Measurements from ENCODE around the gene ADA.
"Not testable (repeated sequence)": the region's sequence is repeated elsewhere in the genome, so short reads cannot be mapped to it uniquely, and the experiment has no call there.

DNA sequence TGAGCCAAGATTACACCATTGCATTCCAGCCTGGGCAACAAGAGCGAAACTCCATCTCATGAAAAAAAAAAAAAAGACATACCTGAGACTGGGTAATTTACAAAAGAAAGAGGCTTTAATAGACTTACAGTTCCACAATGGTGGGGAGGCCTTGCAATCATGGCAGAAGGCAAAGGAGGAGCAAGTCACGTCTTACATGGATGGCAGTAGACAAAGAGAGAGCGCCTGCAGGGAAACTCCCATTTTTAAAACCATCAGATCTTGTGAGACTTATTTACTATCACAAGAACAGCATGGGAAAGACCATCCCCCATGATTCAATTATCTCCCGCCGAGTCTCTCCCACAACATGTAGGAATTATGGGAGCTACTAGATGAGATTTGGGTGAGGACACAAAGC is 2.7 kb upstream of the ADA start:
- TF ChIP-seq CTCF (IDR thresholded peaks at IDR 0.05; ENCODE audit: insufficient read depth, low read length); POLR2AphosphoS5 (IDR thresholded peaks at IDR 0.05; ENCODE audit: low read depth); REST (IDR thresholded peaks at IDR 0.05; ENCODE audit: insufficient replicate concordance, low read depth); GABPA (IDR thresholded peaks at IDR 0.05; ENCODE audit: low read depth); SPI1 (IDR thresholded peaks at IDR 0.05; ENCODE audit: borderline replicate concordance, low read depth): not testable (repeated sequence)
